ENCODE results near the gene NSUN5. TPM values are rescaled to one million over a fixed set of nuclear protein-coding genes. Genes with fewer than 3 reads are reported as not detected.
"Not testable (repeated sequence)": the region's sequence is repeated elsewhere in the genome, so short reads cannot be mapped to it uniquely, and the experiment has no call there.

NSUN5 gene
- total RNA-seq, 2 experiments from 2014 or later = 50.6 to 68.6 TPM

DNA sequence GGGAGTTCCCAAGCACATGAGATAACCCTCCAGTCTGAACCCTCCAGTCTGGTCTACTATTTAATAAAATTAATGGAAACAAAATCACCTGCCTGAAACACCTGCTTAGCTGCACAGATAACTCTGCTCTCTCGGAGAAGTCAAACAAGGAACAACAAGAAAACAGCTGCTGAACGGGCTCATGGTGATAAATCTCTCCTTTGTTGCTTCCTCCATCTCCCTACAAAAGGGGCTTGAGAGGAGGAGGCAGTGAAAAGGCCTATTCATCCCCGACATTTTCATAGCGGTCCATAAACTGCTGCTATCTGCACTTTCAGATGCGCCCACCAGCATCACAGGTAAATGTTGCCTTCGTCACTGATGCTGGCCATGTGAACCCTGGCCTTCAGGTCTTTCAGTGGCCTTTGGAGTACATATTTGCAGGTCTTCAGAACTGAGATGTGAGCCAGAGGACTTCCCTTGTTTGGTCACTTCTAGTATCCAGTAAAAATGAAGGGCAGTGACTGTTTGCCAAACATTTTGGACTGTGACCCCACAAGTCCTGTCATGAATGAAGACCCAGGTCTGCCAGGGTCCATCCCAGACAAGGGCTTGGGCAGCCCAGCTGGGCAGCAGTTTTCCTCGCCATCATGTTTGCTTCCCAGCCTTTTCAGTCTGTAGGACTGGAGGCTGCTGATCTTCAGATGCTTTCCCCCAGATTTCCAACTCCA is 35.2 kb upstream of the NSUN5 start:
- Mint-ChIP-seq H3K4me3 (no peak overlapping the region), H3K36me3 (ENCODE audit: low read depth) (no peaks in the 10 kb centered on the region), H3K4me1 (no peaks in the 10 kb centered on the region), H3K9me3 (ENCODE audit: low read depth) (no peaks in the 10 kb centered on the region), H3K27me3 (peaks cover 3% of the 10 kb centered on the region), H3K27ac (no peak overlapping the region)
- ChIA-PET POLR2A (no interaction called here), CTCF (no interaction called here)
- intact Hi-C loops (cut with DNase I, micrococcal nuclease) = loop anchor here in 1 of 2 experiments (2.0 kb wide), 1 partner anchor 23 kb away; no protein-coding TSS in a partner anchor
- ATAC-seq (no peak), DNase-seq (no peak)

DNA sequence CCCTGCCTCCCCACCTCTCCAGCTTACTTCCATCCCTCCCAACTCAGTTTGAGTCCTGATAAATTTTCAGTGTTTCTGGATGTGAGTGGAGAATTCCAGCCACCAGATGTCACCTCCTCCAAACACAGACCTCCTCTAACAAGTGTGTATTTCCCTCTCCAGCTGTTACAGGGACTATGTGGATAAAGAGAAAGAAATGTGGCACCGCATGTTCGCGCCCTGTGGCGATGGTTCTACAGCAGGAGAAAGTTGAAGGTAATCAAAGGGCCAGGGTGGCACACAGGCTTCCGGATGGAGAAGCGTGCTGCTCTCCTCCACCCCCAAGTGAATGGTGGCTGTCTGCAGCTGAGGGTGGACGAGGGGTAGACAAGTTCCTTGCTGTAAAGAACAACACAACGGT is 34.0 kb upstream of the NSUN5 start:
- Mint-ChIP-seq H3K27ac (no peak overlapping the region), H3K27me3 (peaks cover 3% of the 10 kb centered on the region), H3K36me3 (ENCODE audit: low read depth) (no peaks in the 10 kb centered on the region), H3K4me3 (no peak overlapping the region), H3K4me1 (no peaks in the 10 kb centered on the region), H3K9me3 (ENCODE audit: low read depth) (no peaks in the 10 kb centered on the region)
- CTCF ChIA-PET = interaction anchor here (0.6 to 1.0 kb wide), 2 partner anchors 10 to 19 kb away, joined by 3 read pairs; no protein-coding TSS in a partner anchor
- ATAC-seq (no peak), DNase-seq (no peak)
- intact Hi-C loops (cut with DNase I, micrococcal nuclease) = loop anchor here in 1 of 2 experiments (2.0 kb wide), 1 partner anchor 22 kb away; no protein-coding TSS in a partner anchor
- POLR2A ChIA-PET = no interaction called here

- Mint-ChIP-seq H3K4me1 (no peaks in the 10 kb centered on the region), H3K27ac (no peak overlapping the region), H3K9me3 (ENCODE audit: low read depth) (no peaks in the 10 kb centered on the region), H3K36me3 (ENCODE audit: low read depth) (no peaks in the 10 kb centered on the region), H3K27me3 (peaks cover 3% of the 10 kb centered on the region), H3K4me3 (no peak overlapping the region)
- intact Hi-C loops (cut with DNase I, micrococcal nuclease) = loop anchor here in 1 of 2 experiments (2.0 kb wide), 1 partner anchor 21 kb away; no protein-coding TSS in a partner anchor
- DNase-seq (peak; percentile 13), ATAC-seq (no peak)
- POLR2A ChIA-PET = no interaction called here
- CTCF ChIA-PET = interaction anchor here (0.6 kb wide), 2 partner anchors 11 to 18 kb away, joined by 3 read pairs; no protein-coding TSS in a partner anchor
These were observed 33.3 kb upstream of the NSUN5 start for GRCh38 chr7:73341877-73342276.

DNA sequence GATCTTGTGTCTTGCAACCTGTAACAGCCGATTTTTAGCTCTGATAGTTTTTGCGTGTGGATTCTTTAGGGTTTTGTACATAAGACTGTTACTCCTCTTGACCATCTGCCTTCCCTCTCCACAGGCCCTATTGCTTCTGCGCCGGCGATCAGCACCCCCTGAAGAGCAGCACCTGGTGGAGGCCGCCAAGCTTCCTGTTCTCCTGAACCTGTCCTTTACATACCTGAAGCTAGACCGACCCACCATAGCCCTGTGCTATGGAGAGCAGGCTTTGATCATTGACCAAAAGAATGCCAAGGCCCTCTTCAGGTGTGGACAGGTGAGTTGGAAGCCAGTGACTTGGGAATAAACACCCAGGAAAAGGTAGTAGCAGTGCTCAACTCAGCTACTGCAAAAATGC is 31.9 kb upstream of the NSUN5 start:
- Mint-ChIP-seq H3K36me3 (ENCODE audit: low read depth) (no peaks in the 10 kb centered on the region), H3K4me1 (no peaks in the 10 kb centered on the region), H3K27ac (no peak overlapping the region), H3K4me3 (no peak overlapping the region), H3K27me3 (peaks cover 3% of the 10 kb centered on the region), H3K9me3 (ENCODE audit: low read depth) (no peaks in the 10 kb centered on the region)
- POLR2A ChIA-PET = no interaction called here
- ATAC-seq (no peak), DNase-seq (no peak)
- CTCF ChIA-PET = interaction anchor here (0.6 kb wide), 1 partner anchor 335 kb away, joined by 3 read pairs; no protein-coding TSS in a partner anchor
- intact Hi-C loops (cut with DNase I, micrococcal nuclease) = no loop called here

- POLR2A ChIA-PET = no interaction called here
These were observed 29.7 kb upstream of the NSUN5 start for GRCh38 chr7:73338321-73338720.

DNA sequence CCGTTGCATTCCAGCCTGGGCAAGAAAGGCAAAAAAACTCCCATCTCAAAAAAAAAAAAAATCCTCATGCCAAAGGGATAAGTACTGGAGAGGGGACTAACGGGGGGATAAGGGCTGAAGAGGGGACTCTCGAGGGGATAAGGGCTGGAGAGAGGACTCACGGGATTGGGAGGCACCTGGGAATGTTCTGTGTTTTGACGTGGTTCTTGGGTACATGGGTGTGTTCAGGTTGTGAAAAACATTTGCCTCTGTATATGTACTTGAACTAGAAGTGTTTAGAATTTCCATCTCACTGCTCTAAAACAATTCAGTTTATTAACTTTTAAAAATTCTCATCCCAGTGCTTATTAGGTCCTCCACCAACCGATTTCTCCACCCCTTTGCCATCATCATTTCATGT is 23.8 kb upstream of the NSUN5 start:
- ATAC-seq = no peak
- no peak for DNase-seq
- CTCF ChIA-PET = no interaction called here
- Mint-ChIP-seq H3K9me3 (ENCODE audit: low read depth) (no peaks in the 10 kb centered on the region), H3K27ac (no peak overlapping the region), H3K27me3 (no peaks in the 10 kb centered on the region), H3K4me1 (no peaks in the 10 kb centered on the region), H3K4me3 (no peak overlapping the region), H3K36me3 (ENCODE audit: low read depth) (no peaks in the 10 kb centered on the region)
- POLR2A ChIA-PET = no interaction called here
- intact Hi-C loops (cut with DNase I, micrococcal nuclease) = no loop called here

More at GRCh38 chr7:73338321-73338720, 29.7 kb upstream of the NSUN5 start:
- intact Hi-C loops (cut with DNase I, micrococcal nuclease) = no loop called here
- Mint-ChIP-seq H3K4me1 (no peaks in the 10 kb centered on the region), H3K36me3 (ENCODE audit: low read depth) (no peaks in the 10 kb centered on the region), H3K4me3 (no peak overlapping the region), H3K27ac (no peak overlapping the region), H3K9me3 (ENCODE audit: low read depth) (no peaks in the 10 kb centered on the region), H3K27me3 (no peaks in the 10 kb centered on the region)
- DNase-seq = no peak
- no peak for ATAC-seq
- CTCF ChIA-PET = no interaction called here

GRCh38 chr7:73330772-73331171 is 22.1 kb upstream of the NSUN5 start:
- Mint-ChIP-seq H3K4me1 (no peaks in the 10 kb centered on the region), H3K27me3 (no peaks in the 10 kb centered on the region), H3K27ac (no peak overlapping the region), H3K9me3 (ENCODE audit: low read depth) (no peaks in the 10 kb centered on the region), H3K36me3 (ENCODE audit: low read depth) (no peaks in the 10 kb centered on the region), H3K4me3 (no peak overlapping the region)
- no peak for ATAC-seq
- intact Hi-C loops (cut with DNase I, micrococcal nuclease) = no loop called here
- ChIA-PET POLR2A (no interaction called here), CTCF (interaction anchor here (1.0 kb wide), 1 partner anchor 11 kb away, joined by 3 read pairs; no protein-coding TSS in a partner anchor)
- DNase-seq = no peak

DNA sequence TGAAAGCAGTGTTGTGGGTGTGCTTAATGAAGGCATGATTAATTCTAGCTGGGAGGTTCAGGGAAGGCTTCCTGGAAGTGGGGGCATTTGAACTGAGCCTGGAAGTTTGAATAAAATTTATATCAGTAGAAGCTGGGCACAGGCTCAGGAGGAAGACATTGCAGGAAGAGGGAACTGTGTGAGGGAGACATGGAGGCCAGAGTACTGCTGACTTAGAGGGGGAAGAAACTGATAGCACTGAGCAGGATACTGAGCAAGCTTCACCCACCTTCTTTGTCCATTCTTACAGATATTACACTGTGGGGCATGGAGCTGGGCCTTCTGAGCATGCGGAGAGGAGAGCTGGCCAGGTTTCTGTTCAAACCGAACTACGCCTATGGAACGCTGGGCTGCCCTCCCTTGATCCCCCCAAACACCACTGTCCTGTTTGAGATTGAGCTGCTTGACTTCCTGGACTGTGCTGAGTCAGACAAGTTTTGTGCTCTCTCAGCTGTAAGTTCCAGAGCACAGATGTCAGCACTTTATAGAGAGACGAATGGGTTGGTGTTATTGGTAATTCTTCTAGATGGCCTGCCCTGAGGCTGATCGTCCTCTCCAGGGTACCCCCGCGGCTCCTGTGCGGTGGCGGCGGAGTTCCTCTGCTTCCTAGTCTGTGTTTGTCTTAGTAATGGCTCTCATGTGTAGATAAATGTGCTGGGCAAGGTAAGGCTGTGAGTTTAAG is 21.4 kb upstream of the NSUN5 start:
- no peaks in the 10 kb centered on the region for H3K36me3 Mint-ChIP-seq (ENCODE audit: low read depth)
- ChIA-PET POLR2A (no interaction called here), CTCF (interaction anchor here (1.0 kb wide), 1 partner anchor 122 kb away, joined by 4 read pairs; no protein-coding TSS in a partner anchor)
- no peaks in the 10 kb centered on the region for H3K9me3 Mint-ChIP-seq (ENCODE audit: low read depth)
- DNase-seq = no peak
- H3K4me1 Mint-ChIP-seq = no peaks in the 10 kb centered on the region
- ATAC-seq = no peak
- intact Hi-C loops (cut with DNase I, micrococcal nuclease) = no loop called here
- H3K4me3 Mint-ChIP-seq = no peak overlapping the region
- no peak overlapping the region for H3K27ac Mint-ChIP-seq
- no peaks in the 10 kb centered on the region for H3K27me3 Mint-ChIP-seq

GRCh38 chr7:73328696-73329095 is 20.1 kb upstream of the NSUN5 start:
- CTCF ChIA-PET = interaction anchor here (0.8 to 1.0 kb wide), 2 partner anchors 12 to 123 kb away, joined by 3 to 4 read pairs; no protein-coding TSS in a partner anchor
- Mint-ChIP-seq H3K9me3 (ENCODE audit: low read depth) (no peaks in the 10 kb centered on the region), H3K4me1 (peaks cover 6% of the 10 kb centered on the region), H3K27me3 (no peaks in the 10 kb centered on the region), H3K4me3 (no peak overlapping the region), H3K27ac (no peak overlapping the region), H3K36me3 (ENCODE audit: low read depth) (no peaks in the 10 kb centered on the region)
- intact Hi-C loops (cut with DNase I, micrococcal nuclease) = no loop called here
- no peak for ATAC-seq
- POLR2A ChIA-PET = no interaction called here
- no peak for DNase-seq

DNA sequence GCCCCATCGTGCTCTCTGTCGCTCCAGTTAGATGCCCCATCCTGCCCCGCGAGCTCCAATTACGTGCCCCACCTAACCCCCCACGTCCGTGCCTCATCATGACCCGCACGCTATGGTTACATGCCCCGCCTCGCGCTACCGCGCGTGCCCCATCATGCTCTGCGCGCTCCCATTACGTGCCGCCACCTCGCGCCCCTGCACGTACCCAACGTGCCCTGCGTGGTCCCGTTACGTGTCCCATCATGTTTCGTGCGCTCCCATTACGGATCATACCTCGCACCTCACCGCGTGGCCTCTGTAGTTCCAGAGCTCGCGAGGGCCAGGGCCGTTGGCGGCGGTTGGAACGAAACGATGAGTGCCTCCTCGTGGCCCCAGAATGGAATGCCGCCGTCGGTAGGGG is 19.3 kb upstream of the NSUN5 start, which contains the start of the genes FKBP6 and TRIM50:
Gene FKBP6, plus strand, starts transcription at position 240 of the 400 bp plus-strand sequence. CDS start 268 bp downstream, outside the sequence.
Gene TRIM50, minus strand, starts transcription at position 161 of the 400 bp plus-strand sequence. CDS start 3,295 bp downstream, outside the sequence.
- H3K27ac Mint-ChIP-seq; ATAC-seq; H3K4me3 Mint-ChIP-seq; CTCF ChIA-PET; H3K4me1 Mint-ChIP-seq; intact Hi-C loops (cut with DNase I, micrococcal nuclease); H3K27me3 Mint-ChIP-seq; H3K9me3 Mint-ChIP-seq (ENCODE audit: low read depth); H3K36me3 Mint-ChIP-seq (ENCODE audit: low read depth); POLR2A ChIA-PET; DNase-seq: not testable (repeated sequence)

- H3K9me3 Mint-ChIP-seq (ENCODE audit: low read depth); CTCF ChIA-PET: not testable (repeated sequence)
These were observed 18.8 kb upstream of the NSUN5 start for GRCh38 chr7:73327449-73327848.

More at GRCh38 chr7:73327449-73327848, 18.8 kb upstream of the NSUN5 start:
- H3K27ac Mint-ChIP-seq; H3K4me3 Mint-ChIP-seq; H3K4me1 Mint-ChIP-seq; ATAC-seq; H3K36me3 Mint-ChIP-seq (ENCODE audit: low read depth); intact Hi-C loops (cut with DNase I, micrococcal nuclease); DNase-seq; H3K27me3 Mint-ChIP-seq; POLR2A ChIA-PET: not testable (repeated sequence)

Measured in activated CD4-positive, alpha-beta T cell treated with anti-CD3 and anti-CD28 coated beads for 36 hours (primary cell).